ENCODE data around the gene CREB3L2. TPM values are rescaled to one million over a fixed set of nuclear protein-coding genes. Genes with fewer than 3 reads are reported as not detected.

Gene CREB3L2
- total RNA-seq, 1 experiment from 2014 or later = 60.6 TPM

GRCh38 chr7:137989590-137989989, 12.3 kb downstream of the CREB3L2 start:
- DNase-seq (ENCODE audit: low spot score) = no peak
- TF ChIP-seq, protein P1, sequence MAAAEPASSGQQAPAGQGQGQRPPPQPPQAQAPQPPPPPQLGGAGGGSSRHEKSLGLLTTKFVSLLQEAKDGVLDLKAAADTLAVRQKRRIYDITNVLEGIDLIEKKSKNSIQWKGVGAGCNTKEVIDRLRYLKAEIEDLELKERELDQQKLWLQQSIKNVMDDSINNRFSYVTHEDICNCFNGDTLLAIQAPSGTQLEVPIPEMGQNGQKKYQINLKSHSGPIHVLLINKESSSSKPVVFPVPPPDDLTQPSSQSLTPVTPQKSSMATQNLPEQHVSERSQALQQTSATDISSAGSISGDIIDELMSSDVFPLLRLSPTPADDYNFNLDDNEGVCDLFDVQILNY (CRISPR knock-in tag; IDR thresholded peaks at IDR 0.05) = no peak
- TF ChIP-seq TP53 (CRISPR knock-in tag; IDR thresholded peaks at IDR 0.05) (no peak), MAX (CRISPR knock-in tag; IDR thresholded peaks at IDR 0.05) (no peak), ZBTB21 (CRISPR knock-in tag; IDR thresholded peaks at IDR 0.05; ENCODE audit: borderline replicate concordance) (no peak), ZNF219 (CRISPR knock-in tag; IDR thresholded peaks at IDR 0.05; ENCODE audit: borderline replicate concordance) (no peak), ESRRA (CRISPR knock-in tag; IDR thresholded peaks at IDR 0.05; ENCODE audit: borderline replicate concordance) (no peak), ZNF281 (CRISPR knock-in tag; IDR thresholded peaks at IDR 0.05) (no peak), PRRX2 (CRISPR knock-in tag; IDR thresholded peaks at IDR 0.05) (no peak), CBFB (CRISPR knock-in tag; IDR thresholded peaks at IDR 0.05; ENCODE audit: low read depth) (no peak)
- TF ChIP-seq, protein P2, sequence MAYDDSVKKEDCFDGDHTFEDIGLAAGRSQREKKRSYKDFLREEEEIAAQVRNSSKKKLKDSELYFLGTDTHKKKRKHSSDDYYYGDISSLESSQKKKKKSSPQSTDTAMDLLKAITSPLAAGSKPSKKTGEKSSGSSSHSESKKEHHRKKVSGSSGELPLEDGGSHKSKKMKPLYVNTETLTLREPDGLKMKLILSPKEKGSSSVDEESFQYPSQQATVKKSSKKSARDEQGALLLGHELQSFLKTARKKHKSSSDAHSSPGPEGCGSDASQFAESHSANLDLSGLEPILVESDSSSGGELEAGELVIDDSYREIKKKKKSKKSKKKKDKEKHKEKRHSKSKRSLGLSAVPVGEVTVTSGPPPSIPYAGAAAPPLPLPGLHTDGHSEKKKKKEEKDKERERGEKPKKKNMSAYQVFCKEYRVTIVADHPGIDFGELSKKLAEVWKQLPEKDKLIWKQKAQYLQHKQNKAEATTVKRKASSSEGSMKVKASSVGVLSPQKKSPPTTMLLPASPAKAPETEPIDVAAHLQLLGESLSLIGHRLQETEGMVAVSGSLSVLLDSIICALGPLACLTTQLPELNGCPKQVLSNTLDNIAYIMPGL (CRISPR knock-in tag; IDR thresholded peaks at IDR 0.05) = no peak
- TF ChIP-seq, protein P3, sequence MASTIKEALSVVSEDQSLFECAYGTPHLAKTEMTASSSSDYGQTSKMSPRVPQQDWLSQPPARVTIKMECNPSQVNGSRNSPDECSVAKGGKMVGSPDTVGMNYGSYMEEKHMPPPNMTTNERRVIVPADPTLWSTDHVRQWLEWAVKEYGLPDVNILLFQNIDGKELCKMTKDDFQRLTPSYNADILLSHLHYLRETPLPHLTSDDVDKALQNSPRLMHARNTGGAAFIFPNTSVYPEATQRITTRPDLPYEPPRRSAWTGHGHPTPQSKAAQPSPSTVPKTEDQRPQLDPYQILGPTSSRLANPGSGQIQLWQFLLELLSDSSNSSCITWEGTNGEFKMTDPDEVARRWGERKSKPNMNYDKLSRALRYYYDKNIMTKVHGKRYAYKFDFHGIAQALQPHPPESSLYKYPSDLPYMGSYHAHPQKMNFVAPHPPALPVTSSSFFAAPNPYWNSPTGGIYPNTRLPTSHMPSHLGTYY (CRISPR knock-in tag; IDR thresholded peaks at IDR 0.05) = no peak
- Mint-ChIP-seq H3K27ac (no peak overlapping the region), H3K27me3 (ENCODE audit: low read depth) (no peaks in the 10 kb centered on the region), H3K9me3 (peaks cover 7% of the 10 kb centered on the region), H3K4me1 (peaks cover 48% of the 10 kb centered on the region), H3K36me3 (peaks cover 9% of the 10 kb centered on the region), H3K4me3 (no peak overlapping the region)
- CTCF ChIA-PET = no interaction called here
- POLR2A ChIA-PET = no interaction called here
- ATAC-seq = no peak

DNA sequence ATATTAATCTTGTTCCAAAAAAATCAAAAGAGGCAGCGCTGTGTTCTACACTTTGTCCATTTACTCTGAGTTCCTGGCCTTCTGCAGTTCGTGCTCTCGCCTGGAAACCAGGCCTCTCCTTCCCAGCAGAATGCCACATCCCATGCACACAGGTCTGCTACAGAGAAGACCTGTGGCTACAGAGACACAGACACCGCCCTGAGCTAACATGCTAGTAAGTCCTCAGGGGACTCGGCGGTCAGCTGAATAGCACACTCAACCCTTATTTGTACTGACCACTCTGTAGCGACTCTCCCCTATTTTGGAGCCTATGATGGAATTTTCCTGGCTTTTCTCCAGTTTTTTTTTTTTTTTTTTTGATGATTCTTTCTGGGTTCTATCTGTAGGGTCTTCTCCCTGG, 12.8 kb downstream of the CREB3L2 start:
- POLR2A ChIA-PET = no interaction called here
- H3K4me1 Mint-ChIP-seq = peaks cover 52% of the 10 kb centered on the region

More for the DNA sequence above, 12.8 kb downstream of the CREB3L2 start:
- CTCF ChIA-PET = no interaction called here
- DNase-seq (ENCODE audit: low spot score) (no peak), ATAC-seq (no peak)
- Mint-ChIP-seq H3K27ac (no peak overlapping the region), H3K36me3 (peaks cover 13% of the 10 kb centered on the region), H3K27me3 (ENCODE audit: low read depth) (no peaks in the 10 kb centered on the region), H3K4me3 (no peak overlapping the region), H3K9me3 (peaks cover 7% of the 10 kb centered on the region)
- TF ChIP-seq CREB1 (CRISPR knock-in tag; IDR thresholded peaks at IDR 0.05) (no peak), CBFB (CRISPR knock-in tag; IDR thresholded peaks at IDR 0.05; ENCODE audit: low read depth) (no peak), TEAD4 (CRISPR knock-in tag; IDR thresholded peaks at IDR 0.05) (no peak), PRDM15 (CRISPR knock-in tag; IDR thresholded peaks at IDR 0.05) (no peak), SP1 (CRISPR knock-in tag; conservative IDR thresholded peaks at IDR 0.05) (no peak)
- TF ChIP-seq, protein P2 (CRISPR knock-in tag; IDR thresholded peaks at IDR 0.05) = no peak
